ENCODE measurements around the gene OLFML2B.

DNA sequence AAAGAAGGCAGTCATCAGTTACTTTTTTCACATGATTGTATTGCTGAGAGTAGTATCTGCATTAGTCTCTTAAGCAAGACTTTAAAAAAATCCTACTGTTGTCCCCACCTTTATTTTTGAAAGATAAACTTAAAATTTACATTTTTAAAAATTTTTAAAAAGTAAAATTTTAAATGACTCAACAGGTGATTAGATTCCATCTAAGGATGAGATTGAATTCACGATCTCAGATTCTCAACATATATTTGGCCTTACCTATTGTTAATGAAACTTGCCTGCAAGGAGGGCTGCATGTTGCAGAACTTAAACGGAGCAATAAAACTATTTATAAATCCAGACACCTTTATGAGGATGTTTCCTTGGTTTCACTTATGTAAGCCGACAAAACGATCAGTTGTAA is 75.2 kb downstream of the OLFML2B start:
- TF ChIP-seq CTCF (conservative IDR thresholded peaks at IDR 0.05): no peak
- no peak for TF ChIP-seq EZH2 (IDR thresholded peaks at IDR 0.05; ENCODE audit: low read depth)

Measured in PC-9 (cell line).